Heart left ventricle (tissue), 16 donors: Measurements from ENCODE around the gene MMAA. TPM values are rescaled to one million over a fixed set of nuclear protein-coding genes. Genes with fewer than 3 reads are reported as not detected.

Source experiments
- ATAC-seq, 4 donors: fragments of 200-7000 bp; cut with Tn5 transposase; one replicate each; pipeline ENCODE4 v1.9.1; 2020 to 2022; ENCODE audit warnings: moderate library complexity in 4 of 4, mild to moderate bottlenecking in 3 of 4, moderate number of reproducible peaks in 1 of 4
- DNase-seq, 5 donors: peaks; one replicate each; pipeline ENCODE4 v3.0.0-alpha.2; 2020
- H3K27ac ChIP-seq, 12 donors: fragments of 200-600 bp; sonication (generic) in 4 of 12; one replicate each; pipeline versions ENCODE4 v1.5.0 to v1.8.0; 2016 to 2022; ENCODE audit warnings: mild to moderate bottlenecking in 2 of 12
- H3K27me3 ChIP-seq, 9 donors: fragments of 200-600 bp; sonication (generic) in 2 of 9; one replicate each; pipeline versions ENCODE4 v1.5.1 to v1.8.0; 2016 to 2022; ENCODE audit warnings: mild to moderate bottlenecking in 3 of 9
- H3K36me3 ChIP-seq, 9 donors: fragments of 200-600 bp; sonication (generic) in 2 of 9; one replicate each; pipeline versions ENCODE4 v1.5.0 to v1.8.0; 2018 to 2022; ENCODE audit warnings: mild to moderate bottlenecking in 2 of 9
- H3K4me1 ChIP-seq, 12 donors: fragments of 200-600 bp; sonication (generic) in 4 of 12; one replicate each; pipeline versions ENCODE4 v1.5.0 to v1.8.0; 2016 to 2022; ENCODE audit warnings: mild to moderate bottlenecking in 3 of 12
- H3K4me3 ChIP-seq, 12 donors: fragments of 200-600 bp; sonication (generic) in 4 of 12; one replicate each; pipeline versions ENCODE4 v1.5.0 to v1.8.0; 2017 to 2022; ENCODE audit warnings: mild to moderate bottlenecking in 9 of 12, moderate library complexity in 4 of 12
- H3K9me3 ChIP-seq, 12 donors: fragments of 200-600 bp; sonication (generic) in 4 of 12; one replicate each; pipeline versions ENCODE4 v1.5.0 to v1.8.0; 2016 to 2022; ENCODE audit warnings: mild to moderate bottlenecking in 1 of 12
- POLR2A ChIP-seq, 2 donors: fragments of 450-650 bp; IDR thresholded peaks; one replicate each; pipeline ENCODE4 v1.6.1; 2017; ENCODE audit warnings: antibody characterized with exemption in 2 of 2, mild to moderate bottlenecking in 2 of 2, moderate library complexity in 2 of 2
- WGBS, 4 donors: extraction: QIAGEN DNeasy Blood & Tissue Kit in 2 of 4; methylation state at CpG; one replicate each; pipeline versions ENCODE4 v1.1.5 to v1.1.7; 2013 to 2018; 5-methylcytosine and 5-hydroxymethylcytosine counted together
- intact Hi-C, 10 donors: fragments of 100-400 bp; cut with DNase I; formaldehyde crosslinking; loops; one replicate each; pipeline versions ENCODE4 v1.11.1 to v1.14.2; 2022
- polyA plus RNA-seq, 2 donors: library from polyadenylated mRNA; stranded (reverse); fragments of 200-250 nt; gene quantifications; one replicate each; pipeline ENCODE4 v1.2.3, GENCODE V29; 2013
- total RNA-seq, 9 donors: library from RNA; depleted of rRNA in 2 of 9; stranded (reverse); fragments of >200 nt in 2 of 9; fragmentation: NEBNext Ultra II Directional in 3 of 9; extraction: Animal tissue kit (Norgen Biotek cat#: 25700) in 3 of 9; gene quantifications; one replicate each; pipeline versions ENCODE4 v1.1.0 to v1.2.4, GENCODE V29; 2016 to 2023
- TF ChIP-seq, protein P1 (sequence below), 12 donors: fragments of 200-600 bp; sonication (generic) in 4 of 12; IDR thresholded peaks; one replicate each; pipeline versions ENCODE4 v1.5.0 to v1.8.0; 2018 to 2022; ENCODE audit warnings: antibody characterized with exemption in 12 of 12, mild to moderate bottlenecking in 5 of 12
- donor health status: ischemic (EF 13 %, LVEDD 7.1; RV severe dilation, severe dysfunction).
- donor health status: healthy with polysubstance abuse.
- donor health status: DM: no; HTN: yes; CAD: no.
- donor health status: DM: no; HTN: no; CAD: no.
- donor health status: ischemic (EF 25% LVEDD 6.9; RV normal size, moderate dysfunction).
- donor health status: ischemic (EF 25% LVEDD 5.7; RV mildly dilated, moderate dysfunction).
- donor health status: healthy.
- donor health status: DM: yes; HTN: yes; CAD: no.
- donor health status: ischemic (EF 35%, LVEDD 5.7; RV mildly dilated, moderate dysfunction).
- donor health status: nonischemic (EF 11% LVEDD 7.7; RV severe dilation, severe dysfunction).
- donor health status: DM: yes; HTN: yes; CAD: no.
- donor health status: PGD.
- donor health status: ischemic (EF 29% LVEDD 5.4; RV normal size, mild dysfunction).
- donor health status: nonischemic (EF 23%, LVEDD 6.1; RV moderate dilation, normal function).

Gene MMAA
- total and polyA plus RNA-seq, 11 donors = 3.3 to 12.6 (median 7.7) TPM

DNA sequence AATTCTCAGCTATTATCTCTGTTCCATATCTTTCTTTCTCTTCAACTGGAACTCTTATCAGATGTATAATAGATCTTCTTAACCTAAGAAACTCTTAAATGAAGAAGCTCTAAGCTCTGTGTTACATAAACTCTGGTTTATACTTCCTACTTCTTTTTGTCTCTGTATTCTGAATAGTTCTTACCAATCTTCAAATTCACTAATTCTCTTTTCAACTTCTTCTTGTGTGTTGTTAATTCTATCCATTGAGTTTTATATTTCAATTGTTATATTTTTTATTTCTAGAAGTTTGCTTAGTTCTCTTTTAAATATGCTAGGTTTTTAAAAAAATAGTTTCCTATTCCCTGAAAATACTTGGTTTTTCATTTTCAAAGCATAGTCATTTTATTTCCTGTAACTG lies 13.2 kb upstream of the MMAA start:
- no peak for ATAC-seq
- DNase-seq = no peak
- Histone ChIP-seq H3K36me3 (no peaks in the 10 kb centered on the region), H3K9me3 (peaks cover 0 to 19% (median 9%) of the 10 kb centered on the region in 12 donors), H3K4me3 (no peak overlapping the region), H3K27me3 (no peaks in the 10 kb centered on the region), H3K27ac (no peak overlapping the region), H3K4me1 (peaks cover 0 to 4% (median 0%) of the 10 kb centered on the region in 12 donors)
- TF ChIP-seq, protein P1, sequence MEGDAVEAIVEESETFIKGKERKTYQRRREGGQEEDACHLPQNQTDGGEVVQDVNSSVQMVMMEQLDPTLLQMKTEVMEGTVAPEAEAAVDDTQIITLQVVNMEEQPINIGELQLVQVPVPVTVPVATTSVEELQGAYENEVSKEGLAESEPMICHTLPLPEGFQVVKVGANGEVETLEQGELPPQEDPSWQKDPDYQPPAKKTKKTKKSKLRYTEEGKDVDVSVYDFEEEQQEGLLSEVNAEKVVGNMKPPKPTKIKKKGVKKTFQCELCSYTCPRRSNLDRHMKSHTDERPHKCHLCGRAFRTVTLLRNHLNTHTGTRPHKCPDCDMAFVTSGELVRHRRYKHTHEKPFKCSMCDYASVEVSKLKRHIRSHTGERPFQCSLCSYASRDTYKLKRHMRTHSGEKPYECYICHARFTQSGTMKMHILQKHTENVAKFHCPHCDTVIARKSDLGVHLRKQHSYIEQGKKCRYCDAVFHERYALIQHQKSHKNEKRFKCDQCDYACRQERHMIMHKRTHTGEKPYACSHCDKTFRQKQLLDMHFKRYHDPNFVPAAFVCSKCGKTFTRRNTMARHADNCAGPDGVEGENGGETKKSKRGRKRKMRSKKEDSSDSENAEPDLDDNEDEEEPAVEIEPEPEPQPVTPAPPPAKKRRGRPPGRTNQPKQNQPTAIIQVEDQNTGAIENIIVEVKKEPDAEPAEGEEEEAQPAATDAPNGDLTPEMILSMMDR (IDR thresholded peaks at IDR 0.05) = no peak
- no peak for TF ChIP-seq POLR2A (IDR thresholded peaks at IDR 0.05)
- intact Hi-C loops = loop anchor here in 1 of 10 donors (5.0 kb wide), 1 partner anchor 44 kb away; no protein-coding TSS in a partner anchor

GRCh38 chr4:145609481-145610427 lies 9.4 kb upstream of the MMAA start:
- DNase-seq (peak in 3 of 5 donors; percentile 29 to 40 (median 32)), ATAC-seq (peak in 3 of 4 donors; percentile 56 to 70 (median 59))
- intact Hi-C loops = loop anchor here (1.0 to 10.0 kb wide), 17 partner anchors 47 to 1435 kb away; partner anchors contain the start of genes SMAD1 (in 2 of the 10), ZNF827 (in 2 of the 10), ABCE1 (in 1 of the 10) and ANAPC10 (in 1 of the 10)
- no peak overlapping the region for H3K4me3 ChIP-seq
- peaks cover 0 to 19% (median 9%) of the 10 kb centered on the region in 12 donors for H3K9me3 ChIP-seq
- peaks cover 0 to 10% (median 0%) of the 10 kb centered on the region in 12 donors for H3K4me1 ChIP-seq
- 46 to 58% (median 48%) methylated on average over 4 of the region's 4 CpGs for WGBS, 4 donors
- no peaks in the 10 kb centered on the region for H3K27me3 ChIP-seq
- no peak overlapping the region for H3K27ac ChIP-seq
- no peaks in the 10 kb centered on the region for H3K36me3 ChIP-seq
- no peak for TF ChIP-seq POLR2A (IDR thresholded peaks at IDR 0.05)
- TF ChIP-seq, protein P1 (IDR thresholded peaks at IDR 0.05) = peak; percentile 54 to 87 (median 76)

DNA sequence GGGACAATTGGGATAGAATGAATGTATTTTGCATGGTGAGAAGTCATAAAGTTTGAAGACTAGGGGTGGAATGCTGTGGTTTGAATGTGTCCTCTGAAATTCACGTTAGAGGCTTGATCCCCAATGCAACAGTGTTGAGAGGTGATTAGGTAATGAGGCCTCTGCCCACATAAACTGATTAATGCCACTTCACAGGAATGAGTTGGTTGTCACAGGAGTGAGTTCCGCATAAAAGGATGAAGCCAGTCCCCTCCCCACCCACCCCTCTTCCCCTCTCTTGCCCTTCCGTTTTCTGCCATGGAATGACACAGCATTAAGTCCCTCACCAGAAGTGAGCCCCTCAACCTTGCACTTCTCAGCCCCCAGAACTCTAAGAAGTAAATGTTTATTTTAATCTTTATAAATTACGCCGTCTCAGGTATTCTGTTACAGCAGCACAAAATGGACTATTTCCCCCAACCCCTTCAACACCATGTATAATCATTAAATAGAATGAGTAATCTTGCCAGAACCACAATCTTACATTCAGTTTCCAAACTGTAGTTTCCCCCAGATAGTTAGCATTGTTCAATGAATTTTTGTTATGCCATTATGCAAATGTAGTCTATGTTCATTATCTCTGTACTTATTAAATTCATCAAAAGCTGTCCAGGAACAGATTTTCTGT lies 5.5 kb upstream of the MMAA start:
- no peak overlapping the region for H3K27ac ChIP-seq
- WGBS, 4 donors = 83 to 88% (median 86%) methylated on average over 5 of the region's 5 CpGs
- no peaks in the 10 kb centered on the region for H3K9me3 ChIP-seq
- H3K36me3 ChIP-seq = no peaks in the 10 kb centered on the region
- TF ChIP-seq POLR2A (IDR thresholded peaks at IDR 0.05) = no peak
- TF ChIP-seq, protein P1 (IDR thresholded peaks at IDR 0.05) = no peak
- peaks cover 0 to 21% (median 7%) of the 10 kb centered on the region in 12 donors for H3K4me1 ChIP-seq
- DNase-seq (no peak), ATAC-seq (no peak)
- no peak overlapping the region for H3K4me3 ChIP-seq
- intact Hi-C loops = loop anchor here (5.0 to 10.0 kb wide), 10 partner anchors 59 to 1439 kb away; partner anchors contain the start of genes SMAD1 (in 2 of the 10), ZNF827 (in 2 of the 10), ABCE1 (in 1 of the 10) and ANAPC10 (in 1 of the 10)
- H3K27me3 ChIP-seq = no peaks in the 10 kb centered on the region
